Smooth muscle cell of bladder (primary cell): Measurements from ENCODE around the gene LINC01488. TPM values are rescaled to one million over a fixed set of nuclear protein-coding genes. Genes with fewer than 3 reads are reported as not detected.

Experiments
- total RNA-seq: library from RNA; depleted of rRNA; stranded (reverse); fragments of >200 nt; gene quantifications from 2 replicates; pipeline ENCODE4 v1.2.3, GENCODE V29; 2014

The LINC01488 gene
- not detected in 2 replicates for total RNA-seq

GRCh38 chr11:69481393-69481844, at the start of gene LINC01488:
Gene LINC01488 (plus strand): TSS chr11:69481663.

Other genes with a start within 250 kb of the LINC01488 start
- 0.74 and 1.00 TPM in 2 replicates for gene MYEOV, start 187.5 kb upstream of the LINC01488 start, total RNA-seq
- gene CCND1, start 159.5 kb downstream of the LINC01488 start, total RNA-seq, result 117 and 208 TPM in 2 replicates
- gene LTO1, start 193.7 kb downstream of the LINC01488 start, total RNA-seq, result 16.4 and 20.5 TPM in 2 replicates
- gene FGF19, start 222.4 kb downstream of the LINC01488 start, total RNA-seq, result not detected in 2 replicates